ENCODE measurements around the gene SERPINE3. TPM values are rescaled to one million over a fixed set of nuclear protein-coding genes. Genes with fewer than 3 reads are reported as not detected.

The SERPINE3 gene
- total RNA-seq, 2 experiments from 2014 or later = not detected

DNA sequence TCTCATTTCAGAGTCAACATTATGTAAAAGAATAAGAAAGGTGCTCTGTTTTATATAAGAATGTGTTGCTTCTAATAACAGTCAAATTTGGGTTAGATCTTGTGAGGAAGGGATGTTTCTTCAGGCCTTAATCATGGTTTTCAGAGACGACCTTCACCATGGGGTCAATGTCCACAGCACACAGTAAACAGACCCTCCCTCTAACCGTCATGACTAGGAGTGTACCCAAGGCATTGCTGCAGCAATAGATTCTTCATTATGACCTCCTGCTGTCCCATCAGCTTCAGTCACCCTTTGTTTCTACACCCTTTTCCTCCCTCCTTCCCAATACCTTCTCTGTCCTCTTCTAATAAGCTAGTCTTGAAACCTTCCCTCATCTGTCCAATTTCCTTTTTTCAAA, 15.7 kb downstream of the SERPINE3 start:
- intact Hi-C loops (cut with micrococcal nuclease; ENCODE audit: unreplicated experiment) = no loop called here
- ChIA-PET CTCF (ENCODE audit: unreplicated experiment) (no interaction called here), POLR2A (interaction anchor here (1.1 kb wide), 1 partner anchor 116 kb away, joined by 4 read pairs; no protein-coding TSS in a partner anchor)
- no TSS peak for BruUV-seq (replicated peaks)
- no peaks in the 10 kb centered on the region for H4K20me1 ChIP-seq (ENCODE audit: insufficient read depth, low read length)
- no peak for DNase-seq (ENCODE audit: low spot score)
- H3K9me3 ChIP-seq (ENCODE audit: low read length) = no peaks in the 10 kb centered on the region
- H2AFZ ChIP-seq (ENCODE audit: low read length) = no peak overlapping the region
- no peaks in the 10 kb centered on the region for H3K4me1 ChIP-seq (ENCODE audit: insufficient read depth, low read length, poor library complexity, severe bottlenecking)
- H3K9me2 ChIP-seq (ENCODE audit: insufficient read depth, low read length) = no peaks in the 10 kb centered on the region
- no peak overlapping the region for H3K4me2 ChIP-seq (ENCODE audit: low read length)
- TF ChIP-seq, protein P1, sequence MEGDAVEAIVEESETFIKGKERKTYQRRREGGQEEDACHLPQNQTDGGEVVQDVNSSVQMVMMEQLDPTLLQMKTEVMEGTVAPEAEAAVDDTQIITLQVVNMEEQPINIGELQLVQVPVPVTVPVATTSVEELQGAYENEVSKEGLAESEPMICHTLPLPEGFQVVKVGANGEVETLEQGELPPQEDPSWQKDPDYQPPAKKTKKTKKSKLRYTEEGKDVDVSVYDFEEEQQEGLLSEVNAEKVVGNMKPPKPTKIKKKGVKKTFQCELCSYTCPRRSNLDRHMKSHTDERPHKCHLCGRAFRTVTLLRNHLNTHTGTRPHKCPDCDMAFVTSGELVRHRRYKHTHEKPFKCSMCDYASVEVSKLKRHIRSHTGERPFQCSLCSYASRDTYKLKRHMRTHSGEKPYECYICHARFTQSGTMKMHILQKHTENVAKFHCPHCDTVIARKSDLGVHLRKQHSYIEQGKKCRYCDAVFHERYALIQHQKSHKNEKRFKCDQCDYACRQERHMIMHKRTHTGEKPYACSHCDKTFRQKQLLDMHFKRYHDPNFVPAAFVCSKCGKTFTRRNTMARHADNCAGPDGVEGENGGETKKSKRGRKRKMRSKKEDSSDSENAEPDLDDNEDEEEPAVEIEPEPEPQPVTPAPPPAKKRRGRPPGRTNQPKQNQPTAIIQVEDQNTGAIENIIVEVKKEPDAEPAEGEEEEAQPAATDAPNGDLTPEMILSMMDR (conservative IDR thresholded peaks at IDR 0.05; ENCODE audit: low read length) = no peak
- no peak for TF ChIP-seq EZH2phosphoT487 (IDR thresholded peaks at IDR 0.05; ENCODE audit: borderline replicate concordance, low read depth, low read length)
- H3K27ac ChIP-seq (ENCODE audit: low read depth, low read length, poor library complexity, severe bottlenecking) = no peak overlapping the region
- no peak overlapping the region for H3K4me3 ChIP-seq (ENCODE audit: low read depth, low read length, poor library complexity, severe bottlenecking)
- H3K36me3 ChIP-seq (ENCODE audit: insufficient read depth, low read length) = no peaks in the 10 kb centered on the region
- H3K79me2 ChIP-seq (ENCODE audit: insufficient read depth, low read depth, low read length) = no peaks in the 10 kb centered on the region

GRCh38 chr13:51357928-51358595, 18.6 kb downstream of the SERPINE3 start:
- no peak overlapping the region for H3K4me2 ChIP-seq (ENCODE audit: low read length)
- H4K20me1 ChIP-seq (ENCODE audit: insufficient read depth, low read length) = no peaks in the 10 kb centered on the region
- no peaks in the 10 kb centered on the region for H3K9me2 ChIP-seq (ENCODE audit: insufficient read depth, low read length)
- intact Hi-C loops (cut with micrococcal nuclease; ENCODE audit: unreplicated experiment) = no loop called here
- H3K27ac ChIP-seq (ENCODE audit: low read depth, low read length, poor library complexity, severe bottlenecking) = no peak overlapping the region
- no TSS peak for BruUV-seq (replicated peaks)
- ChIA-PET POLR2A (interaction anchor here (0.9 kb wide), 1 partner anchor 21 kb away, joined by 3 read pairs; no protein-coding TSS in a partner anchor), CTCF (ENCODE audit: unreplicated experiment) (no interaction called here)
- H3K9me3 ChIP-seq (ENCODE audit: low read length) = no peaks in the 10 kb centered on the region
- no peaks in the 10 kb centered on the region for H3K4me1 ChIP-seq (ENCODE audit: insufficient read depth, low read length, poor library complexity, severe bottlenecking)
- no peak for DNase-seq (ENCODE audit: low spot score)
- peaks cover 15% of the 10 kb centered on the region; the same call in 1 of the 2 replicates for H3K36me3 ChIP-seq (ENCODE audit: insufficient read depth, low read length)
- H2AFZ ChIP-seq (ENCODE audit: low read length) = no peak overlapping the region
- no peak overlapping the region for H3K4me3 ChIP-seq (ENCODE audit: low read depth, low read length, poor library complexity, severe bottlenecking)
- no peaks in the 10 kb centered on the region for H3K79me2 ChIP-seq (ENCODE audit: insufficient read depth, low read depth, low read length)
- no peak for TF ChIP-seq EZH2phosphoT487 (IDR thresholded peaks at IDR 0.05; ENCODE audit: borderline replicate concordance, low read depth, low read length)
- TF ChIP-seq, protein P1 (conservative IDR thresholded peaks at IDR 0.05; ENCODE audit: low read length) = no peak

DNA sequence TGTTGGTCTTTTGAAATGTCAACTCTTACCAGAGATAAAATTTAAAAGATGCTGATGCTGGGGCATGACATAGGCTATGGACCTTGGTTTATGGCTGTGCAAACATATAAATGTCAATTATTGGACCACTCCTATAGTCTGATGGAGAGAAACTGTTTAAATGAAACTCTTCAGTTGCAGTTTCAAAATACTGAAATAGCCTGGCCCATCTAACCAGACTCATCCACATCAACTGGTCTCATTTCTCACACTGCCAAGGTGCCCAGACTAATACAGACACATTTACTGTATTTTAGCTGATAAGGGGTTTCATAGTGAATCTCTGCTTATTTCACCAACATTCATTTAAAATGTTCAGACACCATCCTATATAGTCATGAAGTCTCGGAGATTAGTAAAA, 19.9 kb downstream of the SERPINE3 start:
- Histone ChIP-seq H3K9me2 (ENCODE audit: insufficient read depth, low read length) (no peaks in the 10 kb centered on the region), H2AFZ (ENCODE audit: low read length) (no peak overlapping the region), H3K4me1 (ENCODE audit: insufficient read depth, low read length, poor library complexity, severe bottlenecking) (no peaks in the 10 kb centered on the region), H4K20me1 (ENCODE audit: insufficient read depth, low read length) (no peaks in the 10 kb centered on the region), H3K27ac (ENCODE audit: low read depth, low read length, poor library complexity, severe bottlenecking) (no peak overlapping the region), H3K79me2 (ENCODE audit: insufficient read depth, low read depth, low read length) (no peaks in the 10 kb centered on the region), H3K36me3 (ENCODE audit: insufficient read depth, low read length) (peaks cover 27% of the 10 kb centered on the region; the same call in 1 of the 2 replicates), H3K4me3 (ENCODE audit: low read depth, low read length, poor library complexity, severe bottlenecking) (no peak overlapping the region), H3K4me2 (ENCODE audit: low read length) (no peak overlapping the region), H3K9me3 (ENCODE audit: low read length) (no peaks in the 10 kb centered on the region)
- CTCF ChIA-PET (ENCODE audit: unreplicated experiment) = interaction anchor here (0.7 kb wide), 1 partner anchor 157 kb away, joined by 5 read pairs; no protein-coding TSS in a partner anchor
- intact Hi-C loops (cut with micrococcal nuclease; ENCODE audit: unreplicated experiment) = no loop called here
- BruUV-seq (replicated peaks) = no TSS peak
- POLR2A ChIA-PET = interaction anchor here (0.9 kb wide), 1 partner anchor 13 kb away, joined by 6 read pairs; no protein-coding TSS in a partner anchor
- DNase-seq (ENCODE audit: low spot score) = no peak
- TF ChIP-seq EZH2phosphoT487 (IDR thresholded peaks at IDR 0.05; ENCODE audit: borderline replicate concordance, low read depth, low read length) = no peak
- TF ChIP-seq, protein P1 (conservative IDR thresholded peaks at IDR 0.05; ENCODE audit: low read length) = no peak
